Caco-2 (cell line): Measurements from ENCODE around the gene PROSER3. TPM values are rescaled to one million over a fixed set of nuclear protein-coding genes. Genes with fewer than 3 reads are reported as not detected.

ENCODE experiments used
- BruUV-seq: library from RNA; stranded (reverse); fragments of 400-500 nt; replicated peaks from 2 replicates; lab custom pipeline; 2021; lab: Mats Ljungman, UMichigan
- CTCF ChIA-PET: fragments of 300-600 bp; sonication (Branson Sonifier 250); formaldehyde crosslinking; loops from one replicate; lab custom pipeline; 2022; ENCODE audit warnings: antibody characterized with exemption; lab: Charles Lee
- POLR2A ChIA-PET: fragments of 300-600 bp; sonication (Branson Sonifier 250); formaldehyde crosslinking; loops from one replicate; lab custom pipeline; 2022; ENCODE audit warnings: antibody characterized with exemption; lab: Charles Lee
- DNase-seq, 2 experiments: peaks; one replicate each; pipeline versions ENCODE4 v3.0.0 to v3.0.0-alpha.2; 2020 to 2022
- H3K27me3 ChIP-seq: replicated peaks from 2 replicates; pipeline ENCODE4 v1.6.0; 2011; ENCODE audit warnings: low read length; ENCODE audit not compliant: control insufficient read depth, insufficient read depth
- H3K36me3 ChIP-seq: 2 replicates; pipeline ENCODE4 v1.5.1; 2011; ENCODE audit warnings: low read length; ENCODE audit not compliant: control insufficient read depth, insufficient read depth
- H3K4me1 ChIP-seq: fragments of 250-450 bp; sonication (Bioruptor Pico); 2 replicates; pipeline ENCODE4 v1.5.1; 2020; ENCODE audit warnings: mild to moderate bottlenecking
- H3K4me3 ChIP-seq: 2 replicates; pipeline ENCODE4 v1.5.1; 2011; ENCODE audit warnings: low read depth, mild to moderate bottlenecking, control low read depth, low read length
- H3K9me3 ChIP-seq: fragments of 250-450 bp; sonication (Bioruptor Pico); 2 replicates; pipeline ENCODE4 v1.5.1; 2020; ENCODE audit warnings: mild to moderate bottlenecking, moderate library complexity
- H3K27ac Mint-ChIP-seq: one replicate; pipeline ENCODE4 v1.8.0; 2022; ENCODE audit warnings: mixed read lengths; ENCODE audit not compliant: unreplicated experiment
- H3K27me3 Mint-ChIP-seq: one replicate; pipeline ENCODE4 v1.8.0; 2022; ENCODE audit warnings: mixed read lengths; ENCODE audit not compliant: insufficient read depth, unreplicated experiment
- H3K36me3 Mint-ChIP-seq: one replicate; pipeline ENCODE4 v1.8.0; 2022; ENCODE audit warnings: mild to moderate bottlenecking, mixed read lengths; ENCODE audit not compliant: insufficient read depth, unreplicated experiment
- H3K4me1 Mint-ChIP-seq: one replicate; pipeline ENCODE4 v1.8.0; 2022; ENCODE audit warnings: low read depth, mixed read lengths; ENCODE audit not compliant: unreplicated experiment
- H3K4me3 Mint-ChIP-seq: one replicate; pipeline ENCODE4 v1.8.0; 2022; ENCODE audit warnings: mild to moderate bottlenecking, moderate library complexity, mixed read lengths; ENCODE audit not compliant: unreplicated experiment
- H3K9me3 Mint-ChIP-seq: one replicate; pipeline ENCODE4 v1.8.0; 2022; ENCODE audit warnings: mixed read lengths; ENCODE audit not compliant: unreplicated experiment
- CTCF ChIP-seq, 2 experiments: fragments of 200-600 bp in 1 of 2; IDR thresholded peaks; 1 replicate in 1 of 2; 2 replicates in 1 of 2; pipeline versions ENCODE4 v1.5.1 to v1.8.0; 2011 to 2022; ENCODE audit warnings: antibody characterized with exemption in 1 of 2, control low read depth in 1 of 2, inconsistent platforms in 1 of 2, low read depth in 1 of 2, low read length in 1 of 2, mild to moderate bottlenecking in 1 of 2, moderate library complexity in 1 of 2; ENCODE audit not compliant: insufficient read depth in 1 of 2, severe bottlenecking in 1 of 2, unreplicated experiment in 1 of 2
- intact Hi-C: fragments of 100-400 bp; cut with micrococcal nuclease; formaldehyde crosslinking; loops from one replicate; pipeline ENCODE4 v1.10.0; 2022; ENCODE audit not compliant: unreplicated experiment
- total RNA-seq: library from RNA; stranded (reverse); gene quantifications from 2 replicates; pipeline ENCODE4 v1.2.3, GENCODE V29; 2022

The PROSER3 gene
- total RNA-seq, 1 experiment from 2014 or later = 34.6 TPM

- Histone ChIP-seq H3K9me3 (no peaks in the 10 kb centered on the region), H3K27me3 (no peaks in the 10 kb centered on the region), H3K36me3 (peaks cover 6% of the 10 kb centered on the region), H3K4me1 (no peaks in the 10 kb centered on the region), H3K4me3 (no peak overlapping the region)
- intact Hi-C loops = no loop called here
- no TSS peak for BruUV-seq
- ChIA-PET CTCF (interaction anchor here (1.6 kb wide), 1 partner anchor 8 kb away, joined by 7 read pairs; no protein-coding TSS in a partner anchor), POLR2A (no interaction called here)
- no peak for DNase-seq
- TF ChIP-seq CTCF (IDR thresholded peaks at IDR 0.05; ENCODE audit: insufficient read depth in 1 of 2, low read depth in 1 of 2, low read length in 1 of 2, severe bottlenecking in 1 of 2, unreplicated experiment in 1 of 2) = no peak
- Mint-ChIP-seq H3K4me1 (no peaks in the 10 kb centered on the region), H3K27me3 (no peaks in the 10 kb centered on the region), H3K4me3 (no peak overlapping the region), H3K9me3 (no peaks in the 10 kb centered on the region), H3K36me3 (peaks cover 85% of the 10 kb centered on the region), H3K27ac (no peak overlapping the region)
Observed at GRCh38 chr19:35729021-35729420, 29.0 kb upstream of the PROSER3 start.

- no peak overlapping the region for H3K4me3 ChIP-seq
- peaks cover 87% of the 10 kb centered on the region for H3K36me3 Mint-ChIP-seq
- POLR2A ChIA-PET = interaction anchor here (1.7 kb wide), 1 partner anchor 11 kb away, joined by 7 read pairs; no protein-coding TSS in a partner anchor
- H3K9me3 ChIP-seq = no peaks in the 10 kb centered on the region
- TF ChIP-seq CTCF (IDR thresholded peaks at IDR 0.05; ENCODE audit: insufficient read depth in 1 of 2, low read depth in 1 of 2, low read length in 1 of 2, severe bottlenecking in 1 of 2, unreplicated experiment in 1 of 2) = no peak
- H3K9me3 Mint-ChIP-seq = no peaks in the 10 kb centered on the region
- H3K4me1 ChIP-seq = no peaks in the 10 kb centered on the region
- BruUV-seq = no TSS peak
- peaks cover 10% of the 10 kb centered on the region for H3K36me3 ChIP-seq
- CTCF ChIA-PET = no interaction called here
- DNase-seq = no peak
- intact Hi-C loops = no loop called here
- no peak overlapping the region for H3K4me3 Mint-ChIP-seq
- no peak overlapping the region for H3K27ac Mint-ChIP-seq
- H3K27me3 ChIP-seq = no peaks in the 10 kb centered on the region
- H3K4me1 Mint-ChIP-seq = no peaks in the 10 kb centered on the region
- H3K27me3 Mint-ChIP-seq = no peaks in the 10 kb centered on the region
Observed at GRCh38 chr19:35729763-35730162, 28.2 kb upstream of the PROSER3 start.

- no peak for TF ChIP-seq CTCF (IDR thresholded peaks at IDR 0.05; ENCODE audit: insufficient read depth in 1 of 2, low read depth in 1 of 2, low read length in 1 of 2, severe bottlenecking in 1 of 2, unreplicated experiment in 1 of 2)
- Mint-ChIP-seq H3K27ac (no peak overlapping the region), H3K27me3 (no peaks in the 10 kb centered on the region), H3K4me1 (no peaks in the 10 kb centered on the region), H3K9me3 (no peaks in the 10 kb centered on the region), H3K36me3 (peaks cover 86% of the 10 kb centered on the region), H3K4me3 (no peak overlapping the region)
- peaks cover 10% of the 10 kb centered on the region for H3K36me3 ChIP-seq
- no peaks in the 10 kb centered on the region for H3K9me3 ChIP-seq
- no peaks in the 10 kb centered on the region for H3K4me1 ChIP-seq
- no peak for DNase-seq
- H3K4me3 ChIP-seq = no peak overlapping the region
- BruUV-seq = no TSS peak
- H3K27me3 ChIP-seq = no peaks in the 10 kb centered on the region
- POLR2A ChIA-PET = interaction anchor here (1.7 kb wide), 1 partner anchor 10 kb away, joined by 7 read pairs; no protein-coding TSS in a partner anchor
- intact Hi-C loops = no loop called here
- CTCF ChIA-PET = no interaction called here
Observed at GRCh38 chr19:35730326-35730725, 27.6 kb upstream of the PROSER3 start.
